GM12878 (cell line): ENCODE data around the gene CELSR3. TPM values are rescaled to one million over a fixed set of nuclear protein-coding genes. Genes with fewer than 3 reads are reported as not detected.
A peak's percentile ranks its signal among the peaks of the same experiment; 100 is the strongest.

ENCODE experiments used
- ATF7 ChIP-seq: fragments of 450-650 bp; IDR thresholded peaks from 2 replicates; pipeline ENCODE4 v1.6.1; 2016; ENCODE audit warnings: low read depth, mild to moderate bottlenecking
- CBX5 ChIP-seq: sonication (generic); IDR thresholded peaks from 2 replicates; pipeline ENCODE4 v1.6.1; 2016; ENCODE audit warnings: low read depth, moderate library complexity, mild to moderate bottlenecking, inconsistent platforms
- CTCF ChIP-seq, 3 experiments: IDR thresholded peaks in 2 of 3; conservative IDR thresholded peaks in 1 of 3; 2 replicates each; pipeline ENCODE4 v1.5.1; 2011; ENCODE audit warnings: low read depth in 3 of 3, low read length in 3 of 3, mild to moderate bottlenecking in 3 of 3, control low read depth in 2 of 3, moderate library complexity in 2 of 3, inconsistent platforms in 1 of 3, mixed read lengths in 1 of 3; ENCODE audit not compliant: control insufficient read depth in 2 of 3, insufficient read depth in 1 of 3; ENCODE audit errors: extremely low read depth in 1 of 3
- FOXK2 ChIP-seq: fragments of 450-650 bp; IDR thresholded peaks from 2 replicates; pipeline ENCODE4 v1.6.1; 2017; ENCODE audit warnings: mild to moderate bottlenecking, moderate library complexity
- GATAD2B ChIP-seq: fragments of 450-650 bp; conservative IDR thresholded peaks from 2 replicates; pipeline ENCODE4 v1.6.1; 2017; ENCODE audit warnings: low read depth, mild to moderate bottlenecking, moderate library complexity
- IRF4 ChIP-seq: IDR thresholded peaks from 2 replicates; pipeline ENCODE4 v1.6.1; 2011; ENCODE audit warnings: low read depth, low read length
- JUND ChIP-seq: IDR thresholded peaks from 2 replicates; pipeline ENCODE4 v1.6.1; 2012; ENCODE audit warnings: low read depth, mild to moderate bottlenecking, low read length, improper control_type of control experiment, moderate library complexity
- LARP7 ChIP-seq: fragments of 450-650 bp; IDR thresholded peaks from 2 replicates; pipeline ENCODE4 v1.6.1; 2017; ENCODE audit warnings: mild to moderate bottlenecking
- MXI1 ChIP-seq: fragments of 150-350 bp; IDR thresholded peaks from 2 replicates; pipeline ENCODE4 v1.6.1; 2011; ENCODE audit warnings: low read depth, mild to moderate bottlenecking, inconsistent platforms, low read length, improper control_type of control experiment
- NFIC ChIP-seq: IDR thresholded peaks from 2 replicates; pipeline ENCODE4 v1.6.1; 2012; ENCODE audit warnings: low read depth, mild to moderate bottlenecking, inconsistent platforms, low read length, moderate library complexity
- NKRF ChIP-seq: fragments of 450-650 bp; conservative IDR thresholded peaks from 2 replicates; pipeline ENCODE4 v1.6.1; 2017; ENCODE audit warnings: mild to moderate bottlenecking, moderate library complexity
- POU2F2 ChIP-seq: IDR thresholded peaks from 3 replicates; pipeline ENCODE4 v1.6.1; 2011; ENCODE audit warnings: low read depth, mild to moderate bottlenecking, low read length, borderline replicate concordance
- SP1 ChIP-seq: IDR thresholded peaks from one replicate; pipeline ENCODE4 v1.6.1; 2011; ENCODE audit warnings: low read depth, low read length
- SPI1 ChIP-seq: IDR thresholded peaks from 2 replicates; pipeline ENCODE4 v1.6.1; 2011; ENCODE audit warnings: low read depth, mild to moderate bottlenecking, low read length, moderate library complexity, borderline replicate concordance; ENCODE audit not compliant: insufficient read depth
- ZNF687 ChIP-seq: fragments of 450-650 bp; IDR thresholded peaks from 2 replicates; pipeline ENCODE4 v1.6.1; 2017; ENCODE audit warnings: mild to moderate bottlenecking, moderate library complexity
- polyA plus RNA-seq, 11 experiments: library from polyadenylated mRNA; depleted of rRNA in 4 of 11; unstranded in 6 of 11; stranded (reverse) in 5 of 11; fragments of >200 nt; fragmentation: Nextera tagmentation in 4 of 11; fragmentation: Illumina TruSeq in 1 of 11; extraction: Ambion mirVana in 4 of 11; extraction: Trizol in 1 of 11; gene quantifications; 1 replicate in 1 of 11; 2 replicates in 10 of 11; pipeline versions ENCODE4 v1.2.1 to v1.2.3, GENCODE V29; 2011 to 2016; ENCODE audit warnings: inconsistent platforms in 2 of 11, missing spikeins in 2 of 11, low read depth in 1 of 11
- total RNA-seq, 4 experiments: library from RNA; depleted of rRNA in 3 of 4; stranded (reverse); fragments of >200 nt in 3 of 4; fragmentation: Illumina TruSeq in 1 of 4; extraction: Trizol in 1 of 4; gene quantifications; 2 replicates each; pipeline versions ENCODE4 v1.2.1 to v1.2.3, GENCODE V29; 2013 to 2021
- TF ChIP-seq, protein P1 (sequence below): IDR thresholded peaks from 2 replicates; pipeline ENCODE4 v1.6.1; 2012; ENCODE audit warnings: low read depth, low read length, improper control_type of control experiment

Gene CELSR3
- total and polyA plus RNA-seq, 10 of the 15 experiments (the other 5 are each of a cell fraction or from before 2014, with no cell fraction given) = 0.08 to 1.6 (median 0.57) TPM

GRCh38 chr3:48663489-48664312 is 1.0 kb upstream of the CELSR3 start (continued):
- TF ChIP-seq, protein P1, sequence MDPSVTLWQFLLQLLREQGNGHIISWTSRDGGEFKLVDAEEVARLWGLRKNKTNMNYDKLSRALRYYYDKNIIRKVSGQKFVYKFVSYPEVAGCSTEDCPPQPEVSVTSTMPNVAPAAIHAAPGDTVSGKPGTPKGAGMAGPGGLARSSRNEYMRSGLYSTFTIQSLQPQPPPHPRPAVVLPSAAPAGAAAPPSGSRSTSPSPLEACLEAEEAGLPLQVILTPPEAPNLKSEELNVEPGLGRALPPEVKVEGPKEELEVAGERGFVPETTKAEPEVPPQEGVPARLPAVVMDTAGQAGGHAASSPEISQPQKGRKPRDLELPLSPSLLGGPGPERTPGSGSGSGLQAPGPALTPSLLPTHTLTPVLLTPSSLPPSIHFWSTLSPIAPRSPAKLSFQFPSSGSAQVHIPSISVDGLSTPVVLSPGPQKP = 0 out of 2 replicates have a peak, but pooled peaks have one; percentile 38
- TF ChIP-seq CBX5 = no peak
- TF ChIP-seq ATF7 = peak; percentile 99
- TF ChIP-seq NKRF = peak; percentile 59
- TF ChIP-seq CTCF (IDR thresholded peaks at IDR 0.05 in 2 of 3, conservative IDR thresholded peaks at IDR 0.05 in 1 of 3; ENCODE audit: control insufficient read depth in 2 of 3, extremely low read depth in 1 of 3, insufficient read depth in 1 of 3, low read depth in 3 of 3, low read length in 3 of 3) = peak; percentile 88 to 91 (median 90)
- no peak for TF ChIP-seq NFIC
- TF ChIP-seq IRF4 = peak; percentile 6; the same call in 1 of the 2 replicates
- TF ChIP-seq MXI1 = peak; percentile 46; the same call in 1 of the 2 replicates
- peak; percentile 37; the same call in 1 of the 3 replicates for TF ChIP-seq POU2F2
- peak; percentile 50; the same call in 1 of the 2 replicates for TF ChIP-seq JUND
- peak; percentile 76 for TF ChIP-seq GATAD2B
- peak; percentile 31; the same call in 1 of the 2 replicates for TF ChIP-seq LARP7
- peak; percentile 81 for TF ChIP-seq SP1
- TF ChIP-seq SPI1 = no peak
- TF ChIP-seq ZNF687 = peak; percentile 31; the same call in 1 of the 2 replicates
- peak; percentile 68 for TF ChIP-seq FOXK2
